GM18867 (cell line): ENCODE data around the gene CDC6.

Experiments
- ATAC-seq: cut with Tn5 transposase; IDR thresholded peaks from one replicate; pipeline ENCODE4 v1.9.1; 2021; ENCODE audit warnings: mild to moderate bottlenecking, moderate library complexity; ENCODE audit not compliant: unreplicated experiment

Gene CDC6

GRCh38 chr17:40335620-40336019 lies 47.9 kb downstream of the CDC6 start:
- ATAC-seq: no peak

GRCh38 chr17:40337351-40337750 lies 49.7 kb downstream of the CDC6 start:
- ATAC-seq: no peak

GRCh38 chr17:40338058-40338457 lies 50.4 kb downstream of the CDC6 start:
- ATAC-seq: no peak

- ATAC-seq: no peak
These were observed 51.4 kb downstream of the CDC6 start for GRCh38 chr17:40338941-40339649.

- ATAC-seq: no peak
These were observed 52.6 kb downstream of the CDC6 start for GRCh38 chr17:40340327-40340726.

- ATAC-seq: peak; percentile 80
These were observed 53.5 kb downstream of the CDC6 start for GRCh38 chr17:40340880-40341807.

GRCh38 chr17:40341808-40342503 lies 54.3 kb downstream of the CDC6 start:
- no peak for ATAC-seq

GRCh38 chr17:40342504-40343218 lies 55.0 kb downstream of the CDC6 start:
- no peak for ATAC-seq

GRCh38 chr17:40343219-40344119 lies 55.8 kb downstream of the CDC6 start:
- no peak for ATAC-seq

GRCh38 chr17:40344421-40345160 lies 56.9 kb downstream of the CDC6 start:
- ATAC-seq: no peak

GRCh38 chr17:40345161-40345993 lies 57.7 kb downstream of the CDC6 start:
- no peak for ATAC-seq

- ATAC-seq: no peak
These were observed 58.5 kb downstream of the CDC6 start for GRCh38 chr17:40345994-40346764.

- no peak for ATAC-seq
These were observed 59.1 kb downstream of the CDC6 start for GRCh38 chr17:40346765-40347158.

- no peak for ATAC-seq
These were observed 59.8 kb downstream of the CDC6 start for GRCh38 chr17:40347319-40348135.

- ATAC-seq: no peak
These were observed 60.4 kb downstream of the CDC6 start for GRCh38 chr17:40348136-40348504.

- no peak for ATAC-seq
These were observed 61.1 kb downstream of the CDC6 start for GRCh38 chr17:40348562-40349476.
